GM12878 (cell line): ENCODE data around the gene ARAF. TPM values are rescaled to one million over a fixed set of nuclear protein-coding genes. Genes with fewer than 3 reads are reported as not detected.

Source experiments
- ATAC-seq: fragments of 200-7000 bp; cut with Tn5 transposase; 3 replicates; pipeline ENCODE4 v1.9.1; 2020; ENCODE audit warnings: mild to moderate bottlenecking, moderate library complexity
- BruUV-seq: library from RNA; stranded (reverse); fragments of 400-500 nt; replicated peaks from 2 replicates; lab custom pipeline; 2021; lab: Mats Ljungman, UMichigan
- CTCF ChIA-PET: fragments of 300-600 bp; sonication (Branson Sonifier 250); formaldehyde crosslinking; extraction: SDS; loops from one replicate; lab custom pipeline; 2021; ENCODE audit warnings: inconsistent platforms; lab: Yijun Ruan, JAX
- POLR2A ChIA-PET: fragments of 350-600 bp; formaldehyde crosslinking; extraction: SDS; loops from one replicate; lab custom pipeline; 2021; ENCODE audit warnings: inconsistent platforms; lab: Charles Lee
- RAD21 ChIA-PET: fragments of 300-600 bp; sonication (Branson Sonifier 250); formaldehyde crosslinking; loops from one replicate; lab custom pipeline; 2023; ENCODE audit warnings: antibody characterized with exemption; ENCODE audit not compliant: unreplicated experiment; lab: Charles Lee
- SMC1A ChIA-PET: fragments of 300-600 bp; sonication (Branson Sonifier 250); formaldehyde crosslinking; loops from one replicate; lab custom pipeline; 2023; ENCODE audit not compliant: unreplicated experiment, uncharacterized antibody; lab: Charles Lee
- DNase-seq: peaks from one replicate; pipeline ENCODE4 v3.0.0-alpha.2; 2011; ENCODE audit warnings: low read depth, low spot score
- FAIRE-seq: peaks from 3 replicates; lab custom pipeline; 2011; peaks lifted over from hg19 to GRCh38; lab: Jason Lieb, UNC
- H2AFZ ChIP-seq: 2 replicates; pipeline ENCODE4 v1.6.0; 2011; ENCODE audit warnings: low read depth, low read length, control low read depth; ENCODE audit not compliant: control insufficient read depth
- H3K27ac ChIP-seq: 2 replicates; pipeline ENCODE4 v1.5.1; 2011; ENCODE audit warnings: control low read depth; ENCODE audit not compliant: control insufficient read depth, insufficient read depth
- H3K27me3 ChIP-seq, 2 experiments: replicated peaks in 1 of 2; 2 replicates each; pipeline versions ENCODE4 v1.6.0 to v1.6.1; 2011; ENCODE audit warnings: low read length in 1 of 2; ENCODE audit not compliant: control insufficient read depth in 2 of 2, insufficient read depth in 2 of 2
- H3K36me3 ChIP-seq, 2 experiments: 2 replicates each; pipeline ENCODE4 v1.5.1; 2011; ENCODE audit warnings: low read length in 1 of 2; ENCODE audit not compliant: control insufficient read depth in 2 of 2, insufficient read depth in 2 of 2
- H3K4me1 ChIP-seq: 2 replicates; pipeline ENCODE4 v1.6.1; 2011; ENCODE audit warnings: mild to moderate bottlenecking, low read length, moderate library complexity, mixed read lengths; ENCODE audit not compliant: control insufficient read depth, insufficient read depth
- H3K4me2 ChIP-seq: 2 replicates; pipeline ENCODE4 v1.6.0; 2011; ENCODE audit warnings: control low read depth; ENCODE audit not compliant: control insufficient read depth, insufficient read depth
- H3K4me3 ChIP-seq: fragments of 200-600 bp; sonication (generic); 2 replicates; pipeline ENCODE4 v1.5.1; 2016
- H3K79me2 ChIP-seq: 2 replicates; pipeline ENCODE4 v1.6.0; 2011; ENCODE audit warnings: low read length; ENCODE audit not compliant: control insufficient read depth, insufficient read depth
- H3K9ac ChIP-seq: 2 replicates; pipeline ENCODE4 v1.8.0; 2011; ENCODE audit warnings: low read length, control low read depth, mixed read lengths; ENCODE audit not compliant: control insufficient read depth, insufficient read depth
- H3K9me3 ChIP-seq: replicated peaks from 3 replicates; pipeline ENCODE4 v1.5.1; 2011; ENCODE audit warnings: mild to moderate bottlenecking, low read length; ENCODE audit not compliant: control insufficient read depth, insufficient read depth
- H4K20me1 ChIP-seq: 2 replicates; pipeline ENCODE4 v1.6.0; 2011; ENCODE audit not compliant: control insufficient read depth, insufficient read depth
- ASH2L ChIP-seq: fragments of 300-600, 200-600 bp; sonication (generic); IDR thresholded peaks from 2 replicates; pipeline ENCODE4 v1.6.1; 2017; ENCODE audit warnings: low read depth, mild to moderate bottlenecking, borderline replicate concordance
- ATF7 ChIP-seq: fragments of 450-650 bp; IDR thresholded peaks from 2 replicates; pipeline ENCODE4 v1.6.1; 2016; ENCODE audit warnings: low read depth, mild to moderate bottlenecking
- CHD2 ChIP-seq: IDR thresholded peaks from 2 replicates; pipeline ENCODE4 v1.6.1; 2011; ENCODE audit warnings: low read depth, low read length, improper control_type of control experiment, borderline replicate concordance
- EED ChIP-seq: sonication (generic); IDR thresholded peaks from 2 replicates; pipeline ENCODE4 v1.6.1; 2016; ENCODE audit warnings: antibody characterized with exemption, low read depth
- ESRRA ChIP-seq: IDR thresholded peaks from 2 replicates; pipeline ENCODE4 v1.6.1; 2012; ENCODE audit warnings: mild to moderate bottlenecking, low read length, improper control_type of control experiment
- FOXK2 ChIP-seq: fragments of 450-650 bp; IDR thresholded peaks from 2 replicates; pipeline ENCODE4 v1.6.1; 2017; ENCODE audit warnings: mild to moderate bottlenecking, moderate library complexity
- FOXM1 ChIP-seq: IDR thresholded peaks from 2 replicates; pipeline ENCODE4 v1.6.1; 2012; ENCODE audit warnings: low read depth, mild to moderate bottlenecking, inconsistent platforms, low read length, moderate library complexity
- HDAC2 ChIP-seq: fragments of 200-600 bp; sonication (generic); IDR thresholded peaks from 2 replicates; pipeline ENCODE4 v1.6.1; 2017
- HDAC6 ChIP-seq: fragments of 200-600 bp; sonication (generic); IDR thresholded peaks from one replicate; pipeline ENCODE4 v1.8.0; 2017; ENCODE audit warnings: antibody characterized with exemption; ENCODE audit not compliant: unreplicated experiment
- MEF2B ChIP-seq: fragments of 450-650 bp; IDR thresholded peaks from 2 replicates; pipeline ENCODE4 v1.6.1; 2018; ENCODE audit warnings: mild to moderate bottlenecking, moderate library complexity; ENCODE audit not compliant: partially characterized antibody, poor library complexity, severe bottlenecking
- RB1 ChIP-seq: fragments of 450-650 bp; formaldehyde crosslinking; IDR thresholded peaks from 2 replicates; pipeline ENCODE4 v1.6.1; 2017; ENCODE audit warnings: mild to moderate bottlenecking, borderline replicate concordance
- SMC3 ChIP-seq: IDR thresholded peaks from 2 replicates; pipeline ENCODE4 v1.6.1; 2011; ENCODE audit warnings: low read length, improper control_type of control experiment, borderline replicate concordance
- TAF1 ChIP-seq: IDR thresholded peaks from 2 replicates; pipeline ENCODE4 v1.6.1; 2011; ENCODE audit warnings: mild to moderate bottlenecking, low read depth, low read length, borderline replicate concordance
- TCF7 ChIP-seq: IDR thresholded peaks from 2 replicates; pipeline ENCODE4 v1.6.1; 2014; ENCODE audit warnings: antibody characterized with exemption, borderline replicate concordance
- YBX1 ChIP-seq: fragments of 450-650 bp; IDR thresholded peaks from 2 replicates; pipeline ENCODE4 v1.6.1; 2016; ENCODE audit warnings: antibody characterized with exemption
- ZNF24 ChIP-seq: fragments of 450-650 bp; IDR thresholded peaks from 2 replicates; pipeline ENCODE4 v1.6.1; 2017; ENCODE audit warnings: antibody characterized with exemption, mild to moderate bottlenecking
- WGBS: methylation state at CpG from one replicate; pipeline ENCODE4 v1.1.6; 2016; ENCODE audit warnings: low lambda C conversion rate; ENCODE audit not compliant: insufficient replicate concordance, insufficient coverage; ENCODE audit errors: missing lambda C conversion rate; 5-methylcytosine and 5-hydroxymethylcytosine counted together
- in situ Hi-C: fragments of 300-500 bp; cut with MboI; formaldehyde crosslinking; loops from 9 replicates; pipeline ENCODE4 v1.14.3; 2018; ENCODE audit warnings: mixed read lengths
- intact Hi-C: fragments of 100-400 bp; cut with micrococcal nuclease; formaldehyde crosslinking; loops from one replicate; pipeline ENCODE4 v1.14.2; 2022; ENCODE audit not compliant: unreplicated experiment
- polyA plus RNA-seq, 11 experiments: library from polyadenylated mRNA; depleted of rRNA in 4 of 11; unstranded in 6 of 11; stranded (reverse) in 5 of 11; fragments of >200 nt; fragmentation: Nextera tagmentation in 4 of 11; fragmentation: Illumina TruSeq in 1 of 11; extraction: Ambion mirVana in 4 of 11; extraction: Trizol in 1 of 11; gene quantifications; 1 replicate in 1 of 11; 2 replicates in 10 of 11; pipeline versions ENCODE4 v1.2.1 to v1.2.3, GENCODE V29; 2011 to 2016; ENCODE audit warnings: inconsistent platforms in 2 of 11, missing spikeins in 2 of 11, low read depth in 1 of 11
- total RNA-seq, 4 experiments: library from RNA; depleted of rRNA in 3 of 4; stranded (reverse); fragments of >200 nt in 3 of 4; fragmentation: Illumina TruSeq in 1 of 4; extraction: Trizol in 1 of 4; gene quantifications; 2 replicates each; pipeline versions ENCODE4 v1.2.1 to v1.2.3, GENCODE V29; 2013 to 2021
- TF ChIP-seq, protein P1 (sequence below): fragments of 450-650 bp; IDR thresholded peaks from 2 replicates; pipeline ENCODE4 v1.6.1; 2014; ENCODE audit warnings: mild to moderate bottlenecking
- TF ChIP-seq, protein P2 (sequence below): IDR thresholded peaks from 2 replicates; pipeline ENCODE4 v1.6.1; 2012; ENCODE audit warnings: low read depth, low read length, improper control_type of control experiment

The ARAF gene
- total and polyA plus RNA-seq, 10 of the 15 experiments (the other 5 are each of a cell fraction or from before 2014, with no cell fraction given), result 5.0 to 79.2 (median 39.1) TPM

DNA sequence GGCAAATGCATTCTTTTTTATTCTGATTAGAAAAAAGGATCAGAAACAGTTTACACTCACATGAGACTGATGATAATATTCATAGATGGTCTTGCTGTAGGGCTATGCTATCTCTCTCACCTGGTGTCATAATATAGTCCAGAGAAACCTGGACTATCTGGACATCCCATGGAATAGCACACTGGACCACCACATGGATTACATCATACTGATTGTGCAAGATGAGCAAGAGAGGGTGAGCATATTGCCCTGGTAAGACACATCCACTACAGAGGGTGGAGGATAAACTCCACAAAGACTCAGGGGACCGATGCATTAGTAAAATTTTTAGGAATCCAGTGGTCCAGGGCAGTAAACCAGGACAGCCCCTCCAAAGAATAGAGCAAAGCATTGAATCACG is 50.5 kb downstream of the ARAF start:
- SMC1A ChIA-PET, result no interaction called here
- H3K79me2 ChIP-seq, result no peaks in the 10 kb centered on the region
- 35% methylated on average over 2 of the region's 2 CpGs for WGBS
- POLR2A ChIA-PET, result no interaction called here
- CTCF ChIA-PET, result no interaction called here
- no peak overlapping the region for H3K4me2 ChIP-seq
- H2AFZ ChIP-seq, result no peak overlapping the region
- no peak overlapping the region for H3K9ac ChIP-seq
- H3K4me1 ChIP-seq, result no peaks in the 10 kb centered on the region
- no peak overlapping the region for H3K4me3 ChIP-seq
- H3K9me3 ChIP-seq, result no peaks in the 10 kb centered on the region
- no peak overlapping the region for H3K27ac ChIP-seq
- no peak for FAIRE-seq
- TF ChIP-seq HDAC6 (no peak), ESRRA (no peak), EED (no peak), ATF7 (no peak), RB1 (no peak), FOXK2 (no peak), YBX1 (no peak), SMC3 (no peak)
- TF ChIP-seq, protein P1, sequence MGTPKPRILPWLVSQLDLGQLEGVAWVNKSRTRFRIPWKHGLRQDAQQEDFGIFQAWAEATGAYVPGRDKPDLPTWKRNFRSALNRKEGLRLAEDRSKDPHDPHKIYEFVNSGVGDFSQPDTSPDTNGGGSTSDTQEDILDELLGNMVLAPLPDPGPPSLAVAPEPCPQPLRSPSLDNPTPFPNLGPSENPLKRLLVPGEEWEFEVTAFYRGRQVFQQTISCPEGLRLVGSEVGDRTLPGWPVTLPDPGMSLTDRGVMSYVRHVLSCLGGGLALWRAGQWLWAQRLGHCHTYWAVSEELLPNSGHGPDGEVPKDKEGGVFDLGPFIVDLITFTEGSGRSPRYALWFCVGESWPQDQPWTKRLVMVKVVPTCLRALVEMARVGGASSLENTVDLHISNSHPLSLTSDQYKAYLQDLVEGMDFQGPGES, result no peak
- ATAC-seq, result no peak
- in situ Hi-C loops, result no loop called here
- H3K36me3 ChIP-seq, result no peaks in the 10 kb centered on the region
- intact Hi-C loops, result no loop called here
- no peaks in the 10 kb centered on the region for H4K20me1 ChIP-seq
- RAD21 ChIA-PET, result no interaction called here
- DNase-seq, result no peak
- no TSS peak for BruUV-seq
- no peaks in the 10 kb centered on the region for H3K27me3 ChIP-seq

DNA sequence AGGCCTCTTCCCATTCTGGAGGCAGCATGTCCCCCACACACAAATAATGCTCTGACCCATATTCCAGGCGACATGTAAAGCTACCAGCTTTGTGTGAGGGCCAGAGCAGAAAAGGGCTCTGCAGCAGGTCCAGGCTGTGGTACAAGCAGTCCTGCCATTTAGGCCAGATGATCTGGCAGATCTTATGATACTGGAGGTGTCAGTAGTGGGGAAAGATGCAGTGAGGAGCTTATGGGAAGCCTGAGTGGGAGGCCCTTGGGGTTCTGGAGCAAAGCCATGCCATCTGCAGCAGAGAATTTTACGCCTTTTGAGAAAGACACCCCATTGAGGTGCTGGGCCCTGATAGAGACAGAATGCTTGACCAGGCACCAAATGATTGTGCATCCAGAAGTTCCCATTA is 50.9 kb downstream of the ARAF start:
- intact Hi-C loops, result no loop called here
- Histone ChIP-seq H3K79me2 (no peaks in the 10 kb centered on the region), H3K36me3 (no peaks in the 10 kb centered on the region), H3K4me2 (no peak overlapping the region), H3K27ac (no peak overlapping the region), H3K4me1 (no peaks in the 10 kb centered on the region), H3K27me3 (no peaks in the 10 kb centered on the region), H4K20me1 (no peaks in the 10 kb centered on the region), H2AFZ (no peak overlapping the region), H3K9ac (no peak overlapping the region), H3K4me3 (no peak overlapping the region), H3K9me3 (no peaks in the 10 kb centered on the region)
- in situ Hi-C loops, result no loop called here
- ChIA-PET CTCF (interaction anchor here (0.6 kb wide), 1 partner anchor 15 kb away, joined by 3 read pairs; no protein-coding TSS in a partner anchor), POLR2A (no interaction called here), SMC1A (no interaction called here), RAD21 (no interaction called here)
- BruUV-seq, result no TSS peak
- ATAC-seq (no peak), DNase-seq (no peak), FAIRE-seq (no peak)
- 39% methylated on average over 2 of the region's 2 CpGs for WGBS
- no peak for TF ChIP-seq HDAC2
- TF ChIP-seq ZNF24, result no peak
- TF ChIP-seq, protein P2, sequence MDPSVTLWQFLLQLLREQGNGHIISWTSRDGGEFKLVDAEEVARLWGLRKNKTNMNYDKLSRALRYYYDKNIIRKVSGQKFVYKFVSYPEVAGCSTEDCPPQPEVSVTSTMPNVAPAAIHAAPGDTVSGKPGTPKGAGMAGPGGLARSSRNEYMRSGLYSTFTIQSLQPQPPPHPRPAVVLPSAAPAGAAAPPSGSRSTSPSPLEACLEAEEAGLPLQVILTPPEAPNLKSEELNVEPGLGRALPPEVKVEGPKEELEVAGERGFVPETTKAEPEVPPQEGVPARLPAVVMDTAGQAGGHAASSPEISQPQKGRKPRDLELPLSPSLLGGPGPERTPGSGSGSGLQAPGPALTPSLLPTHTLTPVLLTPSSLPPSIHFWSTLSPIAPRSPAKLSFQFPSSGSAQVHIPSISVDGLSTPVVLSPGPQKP, result no peak
- no peak for TF ChIP-seq TAF1
- no peak for TF ChIP-seq CHD2
- TF ChIP-seq MEF2B, result no peak
- no peak for TF ChIP-seq ASH2L
- no peak for TF ChIP-seq FOXM1
- no peak for TF ChIP-seq TCF7
